ENCODE results near the gene FLYWCH1.

The FLYWCH1 gene

GRCh38 chr16:2911638-2912329, at the start of gene FLYWCH1:
Gene FLYWCH1, plus strand, starts transcription at chr16:2911931. Its CDS starts 17,755 bp downstream, at chr16:2929686.
- DNase-seq (ENCODE audit: low read depth in 1 of 2, low spot score in 1 of 2): peak; percentile 97 to 98

GRCh38 chr16:2865651-2866050, 46.1 kb upstream of the FLYWCH1 start:
- DNase-seq (ENCODE audit: low read depth in 1 of 2, low spot score in 1 of 2): no peak

- no peak for DNase-seq (ENCODE audit: low read depth in 1 of 2, low spot score in 1 of 2)
These were observed 45.3 kb upstream of the FLYWCH1 start for GRCh38 chr16:2866431-2866830.

GRCh38 chr16:2867661-2867986, 44.1 kb upstream of the FLYWCH1 start:
- DNase-seq (ENCODE audit: low read depth in 1 of 2, low spot score in 1 of 2): no peak

- DNase-seq (ENCODE audit: low read depth in 1 of 2, low spot score in 1 of 2): peak; percentile 88 to 96
These were observed 43.5 kb upstream of the FLYWCH1 start for GRCh38 chr16:2867987-2868789.

GRCh38 chr16:2871926-2872325, 39.8 kb upstream of the FLYWCH1 start:
- no peak for DNase-seq (ENCODE audit: low read depth in 1 of 2, low spot score in 1 of 2)

- DNase-seq (ENCODE audit: low read depth in 1 of 2, low spot score in 1 of 2): no peak
These were observed 37.5 kb upstream of the FLYWCH1 start for GRCh38 chr16:2874032-2874911.

- peak; percentile 35 to 54 for DNase-seq (ENCODE audit: low read depth in 1 of 2, low spot score in 1 of 2)
These were observed 36.8 kb upstream of the FLYWCH1 start for GRCh38 chr16:2874912-2875362.

GRCh38 chr16:2879854-2880508, 31.8 kb upstream of the FLYWCH1 start:
- DNase-seq (ENCODE audit: low read depth in 1 of 2, low spot score in 1 of 2): no peak

- DNase-seq (ENCODE audit: low read depth in 1 of 2, low spot score in 1 of 2): peak in 1 of 2 donors; percentile 12
These were observed 29.7 kb upstream of the FLYWCH1 start for GRCh38 chr16:2881783-2882649.

- peak; percentile 100 for DNase-seq (ENCODE audit: low read depth in 1 of 2, low spot score in 1 of 2)
These were observed 28.9 kb upstream of the FLYWCH1 start, which contains the start of gene FLYWCH2 for GRCh38 chr16:2882650-2883457. Gene FLYWCH2, plus strand, starts transcription at chr16:2883215. Its CDS starts 13,235 bp downstream, at chr16:2896450.

- DNase-seq (ENCODE audit: low read depth in 1 of 2, low spot score in 1 of 2): no peak
These were observed 28.2 kb upstream of the FLYWCH1 start for GRCh38 chr16:2883458-2883908.

GRCh38 chr16:2884041-2884451, 27.7 kb upstream of the FLYWCH1 start:
- DNase-seq (ENCODE audit: low read depth in 1 of 2, low spot score in 1 of 2): no peak

GRCh38 chr16:2894231-2894630, 17.5 kb upstream of the FLYWCH1 start:
- DNase-seq (ENCODE audit: low read depth in 1 of 2, low spot score in 1 of 2): no peak

- no peak for DNase-seq (ENCODE audit: low read depth in 1 of 2, low spot score in 1 of 2)
These were observed 15.9 kb upstream of the FLYWCH1 start for GRCh38 chr16:2895813-2896212.

- DNase-seq (ENCODE audit: low read depth in 1 of 2, low spot score in 1 of 2): no peak
These were observed 15.2 kb upstream of the FLYWCH1 start for GRCh38 chr16:2896480-2897010.

- no peak for DNase-seq (ENCODE audit: low read depth in 1 of 2, low spot score in 1 of 2)
These were observed 14.6 kb upstream of the FLYWCH1 start for GRCh38 chr16:2897110-2897509.

- no peak for DNase-seq (ENCODE audit: low read depth in 1 of 2, low spot score in 1 of 2)
These were observed 12.7 kb upstream of the FLYWCH1 start for GRCh38 chr16:2898831-2899563.
